Superior temporal gyrus (tissue), 1 donor: Measurements from ENCODE around the gene UQCRHL.

Experiments
- DNase-seq: peaks from one replicate; pipeline ENCODE4 v3.0.0-alpha.2; 2016; ENCODE audit errors: extremely low spot score

Gene UQCRHL

GRCh38 chr1:15758953-15759661 is 48.3 kb downstream of the UQCRHL start:
- DNase-seq = no peak

GRCh38 chr1:15758343-15758931 is 49.0 kb downstream of the UQCRHL start, which contains the start of gene FBLIM1:
FBLIM1 (plus strand) TSS chr1:15758795; CDS start chr1:15764984, 6,189 bp downstream.
- no peak for DNase-seq

- DNase-seq = no peak
Observed at GRCh38 chr1:15757575-15758342, 49.7 kb downstream of the UQCRHL start.
